HL-60 (cell line): ENCODE measurements around the gene TASOR2.

Experiments used
- DNase-seq, 2 experiments: peaks; one replicate each; pipeline ENCODE4 v3.0.0-alpha.2; 2010 to 2020; ENCODE audit warnings: low read depth in 1 of 2, low spot score in 1 of 2
- H3K27ac ChIP-seq: fragments of 250-450 bp; sonication (Bioruptor Pico); replicated peaks from 2 replicates; pipeline ENCODE4 v1.5.1; 2020; ENCODE audit warnings: mild to moderate bottlenecking, moderate library complexity
- H3K27me3 ChIP-seq: fragments of 250-450 bp; sonication (Bioruptor Pico); 2 replicates; pipeline ENCODE4 v1.5.1; 2021; ENCODE audit warnings: mild to moderate bottlenecking, moderate library complexity; ENCODE audit not compliant: insufficient read depth, poor library complexity, severe bottlenecking
- H3K4me3 ChIP-seq: replicated peaks from 2 replicates; pipeline ENCODE4 v1.5.1; 2011; ENCODE audit warnings: mild to moderate bottlenecking, control low read depth, low read length; ENCODE audit not compliant: insufficient read depth
- GABPA ChIP-seq: IDR thresholded peaks from 2 replicates; pipeline ENCODE4 v1.6.1; 2012; ENCODE audit warnings: low read depth
- POLR2AphosphoS5 ChIP-seq: IDR thresholded peaks from 2 replicates; pipeline ENCODE4 v1.6.1; 2012; ENCODE audit warnings: low read depth
- SPI1 ChIP-seq: IDR thresholded peaks from 2 replicates; pipeline ENCODE4 v1.6.1; 2012; ENCODE audit warnings: low read depth, mild to moderate bottlenecking, borderline replicate concordance
- TF ChIP-seq, protein P1 (sequence below): IDR thresholded peaks from 2 replicates; pipeline ENCODE4 v1.6.1; 2012; ENCODE audit warnings: low read depth; ENCODE audit not compliant: insufficient replicate concordance
- TF ChIP-seq, protein P2 (sequence below): IDR thresholded peaks from one replicate; pipeline ENCODE4 v1.5.1; 2011; ENCODE audit warnings: low read length, control low read depth, inconsistent platforms; ENCODE audit not compliant: insufficient read depth

TASOR2 gene

DNA sequence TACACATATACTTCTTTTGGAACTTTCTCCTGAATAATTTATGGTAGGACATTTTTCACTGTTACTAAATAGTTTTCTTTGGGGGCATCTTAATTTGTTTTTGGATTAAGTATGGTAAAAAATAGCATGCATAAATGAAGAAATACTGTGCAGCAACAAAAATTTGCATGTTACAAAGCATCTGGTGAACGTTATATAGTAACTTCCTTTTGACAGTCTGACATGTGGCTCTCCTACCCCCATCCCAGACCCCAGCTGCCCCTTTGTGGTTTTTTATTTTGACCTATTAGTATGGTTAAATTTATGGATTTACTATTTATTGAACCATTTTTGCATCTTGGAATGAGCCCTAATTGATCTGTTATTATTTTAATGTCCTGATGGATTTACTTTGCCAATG, 9.9 kb downstream of the TASOR2 start:
- no peak overlapping the region for H3K4me3 ChIP-seq
- TF ChIP-seq GABPA = no peak
- TF ChIP-seq, protein P1, sequence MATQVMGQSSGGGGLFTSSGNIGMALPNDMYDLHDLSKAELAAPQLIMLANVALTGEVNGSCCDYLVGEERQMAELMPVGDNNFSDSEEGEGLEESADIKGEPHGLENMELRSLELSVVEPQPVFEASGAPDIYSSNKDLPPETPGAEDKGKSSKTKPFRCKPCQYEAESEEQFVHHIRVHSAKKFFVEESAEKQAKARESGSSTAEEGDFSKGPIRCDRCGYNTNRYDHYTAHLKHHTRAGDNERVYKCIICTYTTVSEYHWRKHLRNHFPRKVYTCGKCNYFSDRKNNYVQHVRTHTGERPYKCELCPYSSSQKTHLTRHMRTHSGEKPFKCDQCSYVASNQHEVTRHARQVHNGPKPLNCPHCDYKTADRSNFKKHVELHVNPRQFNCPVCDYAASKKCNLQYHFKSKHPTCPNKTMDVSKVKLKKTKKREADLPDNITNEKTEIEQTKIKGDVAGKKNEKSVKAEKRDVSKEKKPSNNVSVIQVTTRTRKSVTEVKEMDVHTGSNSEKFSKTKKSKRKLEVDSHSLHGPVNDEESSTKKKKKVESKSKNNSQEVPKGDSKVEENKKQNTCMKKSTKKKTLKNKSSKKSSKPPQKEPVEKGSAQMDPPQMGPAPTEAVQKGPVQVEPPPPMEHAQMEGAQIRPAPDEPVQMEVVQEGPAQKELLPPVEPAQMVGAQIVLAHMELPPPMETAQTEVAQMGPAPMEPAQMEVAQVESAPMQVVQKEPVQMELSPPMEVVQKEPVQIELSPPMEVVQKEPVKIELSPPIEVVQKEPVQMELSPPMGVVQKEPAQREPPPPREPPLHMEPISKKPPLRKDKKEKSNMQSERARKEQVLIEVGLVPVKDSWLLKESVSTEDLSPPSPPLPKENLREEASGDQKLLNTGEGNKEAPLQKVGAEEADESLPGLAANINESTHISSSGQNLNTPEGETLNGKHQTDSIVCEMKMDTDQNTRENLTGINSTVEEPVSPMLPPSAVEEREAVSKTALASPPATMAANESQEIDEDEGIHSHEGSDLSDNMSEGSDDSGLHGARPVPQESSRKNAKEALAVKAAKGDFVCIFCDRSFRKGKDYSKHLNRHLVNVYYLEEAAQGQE = no peak
- no peak for TF ChIP-seq SPI1
- TF ChIP-seq, protein P2, sequence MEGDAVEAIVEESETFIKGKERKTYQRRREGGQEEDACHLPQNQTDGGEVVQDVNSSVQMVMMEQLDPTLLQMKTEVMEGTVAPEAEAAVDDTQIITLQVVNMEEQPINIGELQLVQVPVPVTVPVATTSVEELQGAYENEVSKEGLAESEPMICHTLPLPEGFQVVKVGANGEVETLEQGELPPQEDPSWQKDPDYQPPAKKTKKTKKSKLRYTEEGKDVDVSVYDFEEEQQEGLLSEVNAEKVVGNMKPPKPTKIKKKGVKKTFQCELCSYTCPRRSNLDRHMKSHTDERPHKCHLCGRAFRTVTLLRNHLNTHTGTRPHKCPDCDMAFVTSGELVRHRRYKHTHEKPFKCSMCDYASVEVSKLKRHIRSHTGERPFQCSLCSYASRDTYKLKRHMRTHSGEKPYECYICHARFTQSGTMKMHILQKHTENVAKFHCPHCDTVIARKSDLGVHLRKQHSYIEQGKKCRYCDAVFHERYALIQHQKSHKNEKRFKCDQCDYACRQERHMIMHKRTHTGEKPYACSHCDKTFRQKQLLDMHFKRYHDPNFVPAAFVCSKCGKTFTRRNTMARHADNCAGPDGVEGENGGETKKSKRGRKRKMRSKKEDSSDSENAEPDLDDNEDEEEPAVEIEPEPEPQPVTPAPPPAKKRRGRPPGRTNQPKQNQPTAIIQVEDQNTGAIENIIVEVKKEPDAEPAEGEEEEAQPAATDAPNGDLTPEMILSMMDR = no peak
- TF ChIP-seq POLR2AphosphoS5 = no peak

DNA sequence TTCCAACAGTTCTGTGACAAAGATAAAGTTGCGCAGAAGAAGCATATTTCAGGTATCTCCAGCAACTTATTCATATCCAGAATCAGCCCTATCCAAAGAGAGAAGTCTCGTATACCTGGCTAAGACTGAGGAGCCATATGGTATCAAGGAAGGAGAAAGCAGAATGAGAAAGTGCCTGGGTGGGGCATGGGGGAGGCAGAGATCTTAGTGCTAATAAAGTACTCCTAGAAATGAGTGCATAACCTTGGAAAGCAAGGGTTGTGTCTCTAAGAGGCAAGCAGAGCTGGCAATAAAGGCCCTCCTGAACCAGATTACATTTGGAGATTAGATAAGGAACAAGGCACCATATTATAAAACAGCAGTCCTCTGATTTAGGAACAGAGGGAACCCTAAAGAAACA, 12.7 kb downstream of the TASOR2 start:
- H3K27ac ChIP-seq = no peak overlapping the region
- TF ChIP-seq, protein P1 = no peak
- TF ChIP-seq GABPA = no peak
- TF ChIP-seq, protein P2 = no peak
- no peak for TF ChIP-seq SPI1
- no peak for TF ChIP-seq POLR2AphosphoS5
- no peaks in the 10 kb centered on the region for H3K27me3 ChIP-seq
- DNase-seq = no peak
- no peak overlapping the region for H3K4me3 ChIP-seq

More for the DNA sequence above, 9.9 kb downstream of the TASOR2 start:
- Histone ChIP-seq H3K27me3 (no peaks in the 10 kb centered on the region), H3K27ac (no peak overlapping the region)
- no peak for DNase-seq

DNA sequence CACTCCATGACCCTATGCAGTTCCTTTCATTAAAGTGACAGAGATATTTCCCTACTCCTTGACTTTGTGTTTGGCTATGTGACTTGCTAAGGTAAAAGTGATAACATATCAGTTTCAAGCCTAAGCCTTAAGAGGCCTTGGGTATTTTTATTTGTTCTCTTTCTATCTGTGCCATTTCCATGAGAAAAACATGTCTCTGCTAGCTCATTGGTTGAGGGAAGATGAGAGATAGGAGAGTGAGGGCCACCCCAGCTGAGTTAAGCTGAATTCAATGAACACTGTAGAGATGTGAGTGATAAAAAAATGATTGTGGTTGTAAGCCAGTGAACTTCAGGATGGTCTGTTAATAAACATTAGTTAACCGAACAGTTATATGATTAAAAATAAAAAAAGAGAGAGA, 13.4 kb downstream of the TASOR2 start:
- no peak overlapping the region for H3K27ac ChIP-seq
- no peaks in the 10 kb centered on the region for H3K27me3 ChIP-seq
- no peak for TF ChIP-seq POLR2AphosphoS5
- TF ChIP-seq, protein P1 = no peak
- no peak for TF ChIP-seq SPI1
- TF ChIP-seq, protein P2 = no peak
- no peak for TF ChIP-seq GABPA
- H3K4me3 ChIP-seq = no peak overlapping the region
- DNase-seq = no peak
